ENCODE measurements around the gene SMIM43.
A peak's percentile ranks its signal among the peaks of the same experiment; 100 is the strongest.

Gene SMIM43

GRCh38 chr4:121764702-121765367, at the start of gene SMIM43:
Gene SMIM43 (minus strand): TSS chr4:121765164. CDS start chr4:121765105, 59 bp downstream.
- DNase-seq, result peak; percentile 20

GRCh38 chr4:121814756-121815155, 49.8 kb upstream of the SMIM43 start:
- DNase-seq, result peak; percentile 55

GRCh38 chr4:121811122-121811521, 46.2 kb upstream of the SMIM43 start:
- DNase-seq, result no peak

GRCh38 chr4:121806411-121806810, 41.4 kb upstream of the SMIM43 start:
- DNase-seq, result no peak

GRCh38 chr4:121801715-121802075, 36.7 kb upstream of the SMIM43 start:
- DNase-seq, result no peak

GRCh38 chr4:121800961-121801714, 36.2 kb upstream of the SMIM43 start, which contains the start of gene EXOSC9:
Gene EXOSC9 (plus strand): TSS chr4:121801323. CDS start chr4:121801425, 102 bp downstream.
- peak; percentile 93 for DNase-seq

- DNase-seq, result no peak
Observed at GRCh38 chr4:121800638-121800960, 35.6 kb upstream of the SMIM43 start.

- DNase-seq, result no peak
Observed at GRCh38 chr4:121799867-121800501, 35.0 kb upstream of the SMIM43 start.

- no peak for DNase-seq
Observed at GRCh38 chr4:121799208-121799823, 34.4 kb upstream of the SMIM43 start.

GRCh38 chr4:121796283-121796682, 31.3 kb upstream of the SMIM43 start:
- no peak for DNase-seq

- DNase-seq, result no peak
Observed at GRCh38 chr4:121794505-121795188, 29.7 kb upstream of the SMIM43 start.

- no peak for DNase-seq
Observed at GRCh38 chr4:121792966-121793365, 28.0 kb upstream of the SMIM43 start.

GRCh38 chr4:121791481-121791880, 26.5 kb upstream of the SMIM43 start:
- DNase-seq, result peak; percentile 87

GRCh38 chr4:121790976-121791375, 26.0 kb upstream of the SMIM43 start:
- DNase-seq, result peak; percentile 9

- DNase-seq, result peak; percentile 81
Observed at GRCh38 chr4:121789960-121790829, 25.2 kb upstream of the SMIM43 start.

- peak; percentile 18 for DNase-seq
Observed at GRCh38 chr4:121789455-121789854, 24.5 kb upstream of the SMIM43 start.

GRCh38 chr4:121788896-121789295, 23.9 kb upstream of the SMIM43 start:
- DNase-seq, result no peak

GRCh38 chr4:121786221-121786620, 21.3 kb upstream of the SMIM43 start:
- no peak for DNase-seq

GRCh38 chr4:121785479-121785878, 20.5 kb upstream of the SMIM43 start:
- DNase-seq, result peak; percentile 58

GRCh38 chr4:121784975-121785374, 20.0 kb upstream of the SMIM43 start:
- peak; percentile 97 for DNase-seq

- DNase-seq, result peak; percentile 60
Observed at GRCh38 chr4:121784401-121784800, 19.4 kb upstream of the SMIM43 start.

- no peak for DNase-seq
Observed at GRCh38 chr4:121783210-121783609, 18.2 kb upstream of the SMIM43 start.

Measured in EL (cell line).